Bronchial epithelial cell (primary cell): ENCODE results near the gene BAHCC1. TPM values are rescaled to one million over a fixed set of nuclear protein-coding genes. Genes with fewer than 3 reads are reported as not detected.

Experiments used
- DNase-seq: peaks from one replicate; pipeline ENCODE4 v3.0.0-alpha.2; 2010; ENCODE audit warnings: low read depth
- FAIRE-seq: peaks from 2 replicates; lab custom pipeline; 2011; peaks lifted over from hg19 to GRCh38; lab: Jason Lieb, UNC
- H3K27me3 ChIP-seq: 2 replicates; pipeline ENCODE4 v1.5.1; 2011; ENCODE audit warnings: low read length; ENCODE audit not compliant: control insufficient read depth, insufficient read depth
- H3K36me3 ChIP-seq: 2 replicates; pipeline ENCODE4 v1.5.1; 2011; ENCODE audit warnings: low read length; ENCODE audit not compliant: control insufficient read depth, insufficient read depth
- H3K4me3 ChIP-seq: 2 replicates; pipeline ENCODE4 v1.5.1; 2011; ENCODE audit warnings: mild to moderate bottlenecking, low read depth, low read length, control low read depth
- total RNA-seq: library from RNA; depleted of rRNA; stranded (reverse); fragments of >200 nt; gene quantifications from 2 replicates; pipeline ENCODE4 v1.2.1, GENCODE V29; 2014
- TF ChIP-seq, protein P1 (sequence below): IDR thresholded peaks from 2 replicates; pipeline ENCODE4 v1.5.1; 2011; ENCODE audit warnings: mild to moderate bottlenecking, moderate library complexity, low read length, control low read depth, inconsistent platforms; ENCODE audit not compliant: insufficient read depth, severe bottlenecking

Gene BAHCC1
- total RNA-seq, 1 donor from 2014 or later, result 0.79 TPM

DNA sequence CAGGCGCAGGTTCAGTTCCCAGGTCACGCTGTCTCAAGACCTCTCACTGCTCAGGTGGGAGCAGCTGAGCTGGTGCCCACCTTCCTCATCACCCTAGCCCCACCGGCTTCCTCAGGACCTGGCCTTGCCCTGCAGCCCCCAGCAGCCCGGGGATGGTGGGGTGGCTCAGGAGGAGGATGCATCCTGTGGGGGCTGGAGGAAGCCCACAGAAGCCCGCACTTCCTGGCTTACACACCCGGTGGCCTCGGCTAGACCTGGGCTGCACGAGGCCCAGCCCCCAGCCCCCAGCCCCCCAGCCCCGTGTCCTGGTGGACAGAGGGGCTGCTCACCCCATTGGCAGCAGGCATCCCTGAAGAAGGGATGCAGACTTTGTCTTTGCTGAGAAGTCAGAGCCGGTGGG lies 43.4 kb downstream of the BAHCC1 start:
- Histone ChIP-seq H3K36me3 (no peaks in the 10 kb centered on the region), H3K4me3 (no peak overlapping the region), H3K27me3 (no peaks in the 10 kb centered on the region)
- FAIRE-seq, result no peak
- DNase-seq, result no peak
- TF ChIP-seq, protein P1, sequence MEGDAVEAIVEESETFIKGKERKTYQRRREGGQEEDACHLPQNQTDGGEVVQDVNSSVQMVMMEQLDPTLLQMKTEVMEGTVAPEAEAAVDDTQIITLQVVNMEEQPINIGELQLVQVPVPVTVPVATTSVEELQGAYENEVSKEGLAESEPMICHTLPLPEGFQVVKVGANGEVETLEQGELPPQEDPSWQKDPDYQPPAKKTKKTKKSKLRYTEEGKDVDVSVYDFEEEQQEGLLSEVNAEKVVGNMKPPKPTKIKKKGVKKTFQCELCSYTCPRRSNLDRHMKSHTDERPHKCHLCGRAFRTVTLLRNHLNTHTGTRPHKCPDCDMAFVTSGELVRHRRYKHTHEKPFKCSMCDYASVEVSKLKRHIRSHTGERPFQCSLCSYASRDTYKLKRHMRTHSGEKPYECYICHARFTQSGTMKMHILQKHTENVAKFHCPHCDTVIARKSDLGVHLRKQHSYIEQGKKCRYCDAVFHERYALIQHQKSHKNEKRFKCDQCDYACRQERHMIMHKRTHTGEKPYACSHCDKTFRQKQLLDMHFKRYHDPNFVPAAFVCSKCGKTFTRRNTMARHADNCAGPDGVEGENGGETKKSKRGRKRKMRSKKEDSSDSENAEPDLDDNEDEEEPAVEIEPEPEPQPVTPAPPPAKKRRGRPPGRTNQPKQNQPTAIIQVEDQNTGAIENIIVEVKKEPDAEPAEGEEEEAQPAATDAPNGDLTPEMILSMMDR, result no peak

DNA sequence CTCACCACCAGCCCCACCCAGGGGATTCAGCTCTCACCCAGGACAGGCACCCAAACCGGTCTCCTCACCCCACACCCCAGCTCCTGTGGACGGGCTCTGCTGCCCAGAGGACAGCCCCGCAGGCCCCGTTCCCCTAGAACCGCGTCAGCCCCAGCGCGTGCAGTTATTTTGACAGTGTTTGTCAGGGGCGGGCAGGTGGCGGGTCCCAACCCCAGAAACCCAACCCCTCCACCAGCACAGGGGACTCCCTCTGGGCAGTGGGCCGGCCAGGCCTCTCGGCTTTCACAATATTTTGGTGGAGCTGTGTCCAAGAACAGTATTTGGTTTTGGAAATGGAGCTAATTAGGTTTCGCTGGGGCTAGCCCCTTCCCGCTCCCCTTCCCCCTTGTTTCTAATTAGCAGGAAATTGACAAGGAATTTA lies 44.8 kb downstream of the BAHCC1 start:
- H3K27me3 ChIP-seq, result no peaks in the 10 kb centered on the region
- FAIRE-seq, result no peak
- H3K36me3 ChIP-seq, result no peaks in the 10 kb centered on the region
- H3K4me3 ChIP-seq, result no peak overlapping the region
- DNase-seq, result no peak
- TF ChIP-seq, protein P1, result no peak

DNA sequence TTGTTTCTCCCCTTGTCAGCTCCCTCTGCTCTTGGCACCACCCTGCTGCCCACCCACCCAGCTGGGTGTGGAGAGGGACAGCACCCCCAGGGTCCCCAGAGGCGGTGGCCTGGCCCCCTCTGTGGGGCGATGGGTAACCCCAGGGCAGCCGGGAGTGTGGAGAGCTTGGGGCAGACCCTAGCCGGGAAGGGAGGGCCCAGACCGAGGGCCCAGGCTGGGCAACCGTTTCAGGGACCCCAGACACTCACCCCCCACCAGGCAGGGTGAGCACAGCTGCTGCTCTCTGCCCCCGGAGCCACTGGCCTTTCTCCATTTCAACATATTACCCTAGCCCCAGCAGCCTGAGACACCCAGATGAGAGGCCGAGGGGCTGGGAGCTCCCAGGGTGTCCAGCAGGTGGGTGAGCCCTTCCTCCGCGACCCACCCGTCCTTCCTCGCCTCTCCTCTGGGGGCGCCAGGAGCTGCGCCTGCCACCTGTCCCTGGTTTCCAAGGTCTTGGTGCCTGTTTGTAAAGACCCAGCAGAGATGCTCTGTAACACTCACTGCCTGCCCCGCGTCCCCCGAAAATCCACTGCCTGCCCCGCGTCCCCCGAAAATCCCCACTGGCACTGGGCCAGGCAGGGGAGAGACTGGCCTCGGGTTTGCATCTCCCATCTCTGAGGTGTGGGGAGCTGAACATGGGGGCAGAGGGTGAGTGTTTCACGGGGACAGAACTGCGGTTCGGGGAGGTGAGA lies 45.4 kb downstream of the BAHCC1 start:
- FAIRE-seq (no peak), DNase-seq (no peak)
- H3K36me3 ChIP-seq, result no peaks in the 10 kb centered on the region
- H3K4me3 ChIP-seq, result no peak overlapping the region
- no peaks in the 10 kb centered on the region for H3K27me3 ChIP-seq
- TF ChIP-seq, protein P1, result peak; percentile 44

DNA sequence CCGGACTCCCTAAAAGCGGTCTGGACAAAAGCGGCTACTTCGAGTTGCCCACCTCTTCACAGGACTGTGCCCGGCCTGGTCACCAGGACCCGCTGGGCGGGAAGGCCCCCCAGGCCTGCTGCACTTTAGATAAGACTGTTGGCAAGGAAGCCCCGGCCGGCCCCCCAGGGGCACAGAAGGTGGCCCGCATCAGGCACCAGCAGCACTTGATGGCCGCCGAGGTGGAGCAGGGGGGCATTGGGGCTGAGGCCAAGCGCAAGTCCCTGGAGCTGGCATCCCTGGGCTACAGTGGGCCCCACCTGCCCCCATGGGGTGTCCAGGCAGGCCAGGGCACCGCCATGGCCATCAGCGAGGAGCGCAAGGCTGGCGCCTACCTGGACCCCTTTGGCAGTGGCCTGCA lies 47.5 kb downstream of the BAHCC1 start:
- Histone ChIP-seq H3K36me3 (no peaks in the 10 kb centered on the region), H3K4me3 (no peak overlapping the region), H3K27me3 (no peaks in the 10 kb centered on the region)
- no peak for DNase-seq
- FAIRE-seq, result no peak
- TF ChIP-seq, protein P1, result no peak

DNA sequence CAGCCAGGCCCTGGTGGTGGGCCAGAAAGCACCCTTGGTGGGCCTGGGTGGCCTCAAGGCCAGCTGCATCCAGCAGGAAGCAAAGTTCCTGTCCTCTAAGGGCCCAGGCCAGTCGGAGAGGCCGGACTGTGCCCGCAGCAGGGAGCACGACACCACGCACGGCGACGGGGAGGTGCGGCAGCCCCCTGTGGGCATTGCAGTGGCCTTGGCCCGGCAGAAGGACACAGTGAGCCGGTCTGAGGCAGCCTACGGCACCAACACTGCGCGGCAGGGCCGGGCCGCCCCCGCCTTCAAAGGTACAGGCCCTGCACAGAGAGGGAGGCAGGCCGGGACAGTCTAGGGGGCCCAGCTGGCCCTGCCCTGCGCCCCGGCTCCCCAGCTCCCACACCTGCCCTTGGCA lies 48.0 kb downstream of the BAHCC1 start:
- DNase-seq, result no peak
- Histone ChIP-seq H3K36me3 (no peaks in the 10 kb centered on the region), H3K27me3 (no peaks in the 10 kb centered on the region), H3K4me3 (no peak overlapping the region)
- no peak for FAIRE-seq
- TF ChIP-seq, protein P1, result no peak
